GM19463 (cell line): ENCODE results near the gene FIP1L1.
"Not testable (repeated sequence)": the region's sequence is repeated elsewhere in the genome, so short reads cannot be mapped to it uniquely, and the experiment has no call there.

Experiments
- ATAC-seq: cut with Tn5 transposase; IDR thresholded peaks from one replicate; pipeline ENCODE4 v1.9.1; 2021; ENCODE audit warnings: mild to moderate bottlenecking, moderate library complexity; ENCODE audit not compliant: unreplicated experiment

Gene FIP1L1

GRCh38 chr4:53377319-53378170 lies at the start of gene FIP1L1:
TSS of gene FIP1L1 (plus strand) at chr4:53377641. CDS start at chr4:53377839, 198 bp downstream.
- ATAC-seq = peak; percentile 91

- ATAC-seq = not testable (repeated sequence)
These were observed 42.5 kb upstream of the FIP1L1 start for GRCh38 chr4:53334916-53335315.

GRCh38 chr4:53340145-53340544 lies 37.3 kb upstream of the FIP1L1 start:
- not testable (repeated sequence) for ATAC-seq

GRCh38 chr4:53346392-53346791 lies 31.0 kb upstream of the FIP1L1 start:
- ATAC-seq = not testable (repeated sequence)

GRCh38 chr4:53346920-53347852 lies 30.3 kb upstream of the FIP1L1 start:
- no peak for ATAC-seq

- no peak for ATAC-seq
These were observed 29.4 kb upstream of the FIP1L1 start for GRCh38 chr4:53348046-53348445.

- ATAC-seq = no peak
These were observed 28.4 kb upstream of the FIP1L1 start for GRCh38 chr4:53349091-53349491.

GRCh38 chr4:53354012-53354722 lies 23.3 kb upstream of the FIP1L1 start:
- no peak for ATAC-seq

GRCh38 chr4:53355930-53356521 lies 21.4 kb upstream of the FIP1L1 start:
- no peak for ATAC-seq

GRCh38 chr4:53361451-53361850 lies 16.0 kb upstream of the FIP1L1 start:
- ATAC-seq = no peak

GRCh38 chr4:53362093-53362492 lies 15.3 kb upstream of the FIP1L1 start:
- no peak for ATAC-seq

- no peak for ATAC-seq
These were observed 12.8 kb upstream of the FIP1L1 start for GRCh38 chr4:53364624-53365023.

GRCh38 chr4:53365121-53365485 lies 12.3 kb upstream of the FIP1L1 start:
- ATAC-seq = no peak

- peak; percentile 99 for ATAC-seq
These were observed 11.7 kb upstream of the FIP1L1 start, which contains the start of gene SCFD2 for GRCh38 chr4:53365486-53366300. TSS of gene SCFD2 (minus strand) at chr4:53366061.

GRCh38 chr4:53366301-53366716 lies 11.1 kb upstream of the FIP1L1 start:
- no peak for ATAC-seq

- no peak for ATAC-seq
These were observed 9.7 kb upstream of the FIP1L1 start for GRCh38 chr4:53367721-53368120.

- ATAC-seq = no peak
These were observed 6.4 kb upstream of the FIP1L1 start for GRCh38 chr4:53371049-53371448.

GRCh38 chr4:53371843-53372521 lies 5.5 kb upstream of the FIP1L1 start:
- no peak for ATAC-seq

GRCh38 chr4:53374777-53375258 lies 2.6 kb upstream of the FIP1L1 start:
- no peak for ATAC-seq
